EL (cell line): ENCODE data around the gene GPR87.

Source experiments
- DNase-seq: peaks from one replicate; pipeline ENCODE4 v3.0.0-alpha.2; 2016

The GPR87 gene

GRCh38 chr3:151281671-151282324, 34.8 kb downstream of the GPR87 start:
- no peak for DNase-seq

GRCh38 chr3:151278230-151278629, 38.4 kb downstream of the GPR87 start, which contains the start of gene P2RY14:
P2RY14 (minus strand) TSS chr3:151278542; CDS start chr3:151214316, 64,226 bp downstream.
- no peak for DNase-seq

- no peak for DNase-seq
Measured at GRCh38 chr3:151276687-151277042, 40.0 kb downstream of the GPR87 start.

DNA sequence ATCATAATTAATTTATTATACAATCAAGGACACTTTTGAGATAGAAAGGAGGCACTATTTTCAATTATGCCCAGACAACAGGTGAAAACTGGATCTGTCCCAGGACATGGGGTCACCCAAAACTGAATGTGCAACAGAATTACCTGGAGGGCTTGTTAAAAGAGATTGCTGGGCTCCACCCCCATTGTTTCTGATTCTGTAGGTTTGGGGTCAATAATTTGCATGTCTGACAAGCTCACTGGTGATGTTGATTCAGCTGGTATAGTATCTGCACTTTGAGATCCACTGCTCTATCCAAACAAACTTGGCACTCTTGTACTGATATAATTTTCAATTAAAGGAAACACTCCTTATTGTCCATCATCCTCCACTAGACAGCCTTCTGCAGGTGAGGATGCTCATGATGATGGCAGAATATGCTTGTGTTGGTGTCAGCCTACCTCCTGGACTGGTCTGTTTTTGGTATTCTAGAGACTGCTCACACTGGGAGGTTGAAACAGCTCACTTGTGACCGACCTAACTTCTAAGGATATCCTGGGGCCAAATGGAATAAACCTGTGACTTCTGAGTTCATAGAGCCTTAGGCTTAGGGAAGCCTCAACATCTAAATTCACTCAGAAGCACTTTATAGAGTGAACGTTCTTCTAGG, 40.5 kb downstream of the GPR87 start:
- no peak for DNase-seq

DNA sequence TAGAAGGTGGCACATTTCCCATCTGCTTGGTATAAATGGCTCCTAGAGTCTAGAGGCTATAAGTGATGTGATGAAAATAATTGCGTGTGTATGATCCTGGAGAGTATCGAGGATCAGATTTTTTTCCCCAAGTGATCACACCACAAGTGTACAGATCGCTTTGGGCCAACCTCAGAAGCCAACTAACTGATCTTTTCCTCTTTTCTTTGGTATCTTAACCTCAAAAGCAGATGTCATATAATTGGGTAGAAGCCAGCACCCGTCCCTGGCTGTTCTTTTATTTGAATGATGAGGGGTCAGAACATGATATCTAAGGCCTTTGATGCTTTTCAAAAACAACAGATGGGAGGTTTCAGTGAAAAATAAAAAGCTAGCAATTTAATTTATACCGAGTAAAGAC, 41.5 kb downstream of the GPR87 start:
- DNase-seq = no peak

GRCh38 chr3:151269631-151270030, 47.0 kb downstream of the GPR87 start:
- DNase-seq = no peak

DNA sequence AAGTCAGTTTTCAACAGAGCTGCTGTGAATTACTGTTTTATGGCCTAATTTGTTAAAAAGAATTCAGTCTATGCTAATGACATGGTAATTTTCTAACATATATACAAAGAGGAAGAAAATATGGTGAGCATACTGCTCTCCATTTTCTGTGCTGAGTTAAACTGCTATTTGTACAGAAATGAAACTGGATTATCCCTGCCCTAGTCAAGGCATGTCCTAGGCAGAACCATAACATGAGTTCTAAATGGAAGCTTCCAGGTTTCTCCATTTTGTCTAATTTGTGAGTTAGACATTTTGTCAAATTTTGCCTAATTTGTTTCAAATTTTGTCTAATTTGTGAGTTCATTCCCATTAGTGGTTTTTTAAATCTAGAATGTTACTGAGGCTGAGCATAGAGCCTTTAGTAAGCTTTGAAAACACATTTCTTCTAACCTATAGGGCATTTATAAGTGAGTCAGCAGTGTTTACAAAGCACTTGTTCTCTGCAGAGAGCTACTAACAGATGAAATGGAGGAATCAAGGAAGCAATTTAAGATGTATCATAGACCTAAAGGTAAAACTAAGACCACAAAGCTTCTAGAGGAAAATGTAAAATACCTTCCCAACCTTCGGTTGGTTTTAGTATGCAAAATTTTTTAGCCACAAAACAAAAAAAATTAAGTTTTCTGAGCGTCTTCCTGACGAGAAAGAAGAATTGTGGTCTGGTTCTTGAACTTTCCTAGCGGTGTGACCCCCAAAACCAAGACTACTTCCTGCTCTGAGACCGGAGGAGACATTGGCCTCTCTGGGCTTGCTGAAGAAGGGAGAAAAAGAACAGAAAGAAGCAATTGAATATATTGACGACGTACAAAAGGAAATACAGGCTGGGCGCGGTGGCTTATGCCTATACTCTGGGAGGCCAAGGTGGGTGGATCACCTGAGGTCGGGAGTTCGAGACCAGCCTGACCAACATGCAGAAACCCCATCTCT, 48.1 kb downstream of the GPR87 start:
- no peak for DNase-seq

DNA sequence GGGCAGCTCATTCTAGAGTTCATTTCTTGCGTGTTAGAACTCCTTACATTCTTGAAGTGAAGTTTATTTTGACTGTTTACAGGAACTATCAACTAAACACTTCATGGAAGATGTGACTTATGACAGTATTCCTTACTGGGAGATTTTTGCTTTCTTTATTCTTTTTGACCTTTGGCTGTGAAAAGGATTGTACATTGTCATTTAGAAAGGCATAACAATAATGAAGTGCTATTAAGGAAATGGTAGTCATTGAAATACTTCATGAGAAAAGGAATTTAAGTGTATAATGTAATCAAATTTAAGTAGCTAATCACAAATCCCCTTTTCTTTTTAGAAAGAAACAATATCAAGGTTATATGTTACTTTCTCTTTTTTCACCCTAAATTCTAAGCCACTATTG, 49.6 kb downstream of the GPR87 start:
- DNase-seq = no peak

GRCh38 chr3:151265866-151266265, 50.8 kb downstream of the GPR87 start:
- DNase-seq = no peak

DNA sequence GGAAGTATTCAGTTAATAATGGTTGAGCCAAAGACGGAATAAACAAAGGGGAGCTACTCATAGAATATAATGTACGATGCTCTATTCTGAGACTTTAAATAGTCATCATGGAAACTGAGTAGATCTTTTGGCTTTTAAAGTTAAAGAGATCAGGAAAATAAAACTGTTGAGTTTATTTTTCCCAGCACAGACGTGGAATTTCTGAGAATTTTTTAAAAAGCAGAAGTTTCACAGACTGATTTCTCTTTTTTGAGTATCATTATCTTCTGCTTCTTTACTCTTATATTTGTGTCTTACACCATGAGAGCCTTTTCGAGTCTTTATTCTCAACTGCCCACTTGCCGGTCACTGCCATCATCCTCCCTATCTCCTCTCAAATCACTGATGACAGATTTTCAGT, 51.5 kb downstream of the GPR87 start:
- DNase-seq = no peak

- no peak for DNase-seq
Measured at GRCh38 chr3:151264605-151265004, 52.0 kb downstream of the GPR87 start.

GRCh38 chr3:151262871-151263525, 53.6 kb downstream of the GPR87 start:
- DNase-seq = no peak

DNA sequence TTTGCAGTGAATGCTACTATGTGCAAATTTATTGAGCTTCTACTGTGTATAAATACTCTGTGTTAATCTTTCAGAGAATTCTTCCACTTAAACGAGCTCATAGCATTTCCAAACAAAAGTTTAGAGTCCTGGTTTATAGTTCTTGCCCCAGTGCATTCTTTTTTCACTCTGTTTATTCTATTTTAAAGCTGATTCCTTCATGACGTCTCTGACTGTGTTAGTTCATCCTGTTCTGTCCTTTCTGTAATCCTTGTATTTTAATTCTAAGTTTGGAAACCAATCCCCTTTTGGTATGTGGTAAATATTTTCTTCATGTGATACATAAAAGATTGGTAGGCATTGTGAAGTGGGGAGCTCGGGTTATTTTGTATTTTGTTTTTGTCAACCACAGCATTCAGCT, 57.0 kb downstream of the GPR87 start:
- no peak for DNase-seq

DNA sequence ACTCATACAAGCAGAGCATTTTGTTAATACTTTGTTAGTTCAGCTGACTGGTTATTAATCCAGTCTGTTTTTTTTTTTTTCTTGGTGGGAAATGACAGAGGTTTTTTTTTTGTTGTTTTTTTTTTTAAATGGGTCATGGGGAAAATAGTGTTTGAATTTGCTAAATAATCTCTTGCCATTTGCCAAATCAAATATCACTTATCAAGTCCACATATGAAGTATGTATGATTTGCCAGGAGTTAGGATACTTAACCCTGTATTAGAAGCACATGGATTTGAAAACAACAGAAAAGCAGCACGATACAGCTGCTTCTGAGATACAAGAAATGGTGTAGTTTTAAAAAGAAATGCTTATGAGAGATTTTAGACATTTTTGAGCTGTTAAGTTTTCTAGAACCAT, 59.9 kb downstream of the GPR87 start:
- no peak for DNase-seq

GRCh38 chr3:151248772-151249337, 67.8 kb downstream of the GPR87 start:
- no peak for DNase-seq
